Measurements from ENCODE around the gene CCL26. TPM values are rescaled to one million over a fixed set of nuclear protein-coding genes. Genes with fewer than 3 reads are reported as not detected.
"Not testable (repeated sequence)": the region's sequence is repeated elsewhere in the genome, so short reads cannot be mapped to it uniquely, and the experiment has no call there.

Gene CCL26
- total RNA-seq, 1 donor, result not detected

GRCh38 chr7:75739796-75740672 lies 32.0 kb downstream of the CCL26 start:
- peak in 1 of 3 donors; percentile 53 for DNase-seq (ENCODE audit: low read depth in 2 of 3, low spot score in 2 of 3)

DNA sequence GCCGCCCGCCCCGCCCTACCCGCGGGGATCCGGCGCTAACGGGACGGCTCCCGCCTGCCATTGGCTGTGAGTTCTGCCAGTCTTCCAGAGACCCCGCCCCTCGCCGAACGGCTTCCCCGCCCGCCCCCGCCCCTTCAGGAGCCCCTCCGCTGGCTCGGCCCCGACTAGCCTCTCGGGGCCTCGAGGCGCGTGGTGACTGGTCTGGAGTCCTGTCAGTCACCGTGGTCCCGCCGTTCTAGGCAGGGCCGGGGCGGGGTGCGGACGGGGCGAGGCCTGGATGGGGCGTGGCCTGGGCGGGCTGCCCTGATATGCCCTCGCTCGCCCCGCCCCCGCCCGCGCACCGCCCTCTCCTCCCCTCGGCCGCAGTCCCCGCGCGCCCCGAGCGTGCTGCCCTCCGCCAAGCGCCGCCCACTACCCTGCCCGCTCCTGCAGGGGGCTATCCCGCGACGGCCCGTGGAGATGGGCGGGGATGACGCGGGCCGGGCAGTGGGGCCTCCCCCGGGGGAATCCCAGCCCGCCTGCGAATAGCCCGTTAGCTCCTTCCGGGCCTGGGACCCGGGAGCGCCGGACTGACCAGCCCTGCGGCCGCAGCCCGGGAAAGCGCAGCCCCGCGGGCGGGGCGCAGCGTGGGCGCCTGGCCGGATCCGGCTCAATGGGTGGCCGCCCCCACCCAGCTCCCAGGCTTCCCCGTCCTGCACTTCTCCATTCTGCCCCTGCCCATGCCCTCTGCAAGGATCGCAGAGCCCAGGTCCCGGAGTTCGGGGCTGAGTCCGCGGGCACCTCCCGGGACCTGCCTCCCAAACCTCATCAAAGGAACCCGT lies 32.8 kb downstream of the CCL26 start:
- DNase-seq (ENCODE audit: low read depth in 2 of 3, low spot score in 2 of 3), result peak; percentile 93 to 99 (median 99)

DNA sequence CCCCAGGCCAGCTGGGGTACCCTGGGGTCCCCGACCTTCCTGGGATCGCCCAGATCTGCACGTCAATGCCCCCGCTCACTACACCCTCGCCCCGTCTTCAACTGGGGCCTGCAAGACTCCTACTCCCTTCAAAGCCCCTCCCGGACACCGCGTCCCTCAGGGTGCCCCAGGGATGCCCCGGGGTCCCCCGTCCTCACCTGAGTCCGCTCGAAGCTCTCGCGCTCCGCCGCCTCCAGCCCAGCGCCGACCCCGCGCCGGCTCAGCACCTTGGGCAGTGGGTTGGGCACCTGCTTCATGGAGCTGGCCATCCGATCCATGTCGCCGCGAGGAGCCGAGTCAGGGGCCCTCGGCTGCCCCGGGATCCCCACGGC lies 33.4 kb downstream of the CCL26 start, which contains the start of gene HIP1:
Gene HIP1 (minus strand): TSS at position 338 of the 371 bp plus-strand sequence. CDS start 21 bp downstream, at position 317.
- DNase-seq (ENCODE audit: low read depth in 2 of 3, low spot score in 2 of 3), result peak in 1 of 3 donors; percentile 24

GRCh38 chr7:75737856-75738603 lies 34.0 kb downstream of the CCL26 start:
- DNase-seq (ENCODE audit: low read depth in 2 of 3, low spot score in 2 of 3), result no peak

- DNase-seq (ENCODE audit: low read depth in 2 of 3, low spot score in 2 of 3), result no peak
Measured at GRCh38 chr7:75735581-75736350, 36.2 kb downstream of the CCL26 start.

DNA sequence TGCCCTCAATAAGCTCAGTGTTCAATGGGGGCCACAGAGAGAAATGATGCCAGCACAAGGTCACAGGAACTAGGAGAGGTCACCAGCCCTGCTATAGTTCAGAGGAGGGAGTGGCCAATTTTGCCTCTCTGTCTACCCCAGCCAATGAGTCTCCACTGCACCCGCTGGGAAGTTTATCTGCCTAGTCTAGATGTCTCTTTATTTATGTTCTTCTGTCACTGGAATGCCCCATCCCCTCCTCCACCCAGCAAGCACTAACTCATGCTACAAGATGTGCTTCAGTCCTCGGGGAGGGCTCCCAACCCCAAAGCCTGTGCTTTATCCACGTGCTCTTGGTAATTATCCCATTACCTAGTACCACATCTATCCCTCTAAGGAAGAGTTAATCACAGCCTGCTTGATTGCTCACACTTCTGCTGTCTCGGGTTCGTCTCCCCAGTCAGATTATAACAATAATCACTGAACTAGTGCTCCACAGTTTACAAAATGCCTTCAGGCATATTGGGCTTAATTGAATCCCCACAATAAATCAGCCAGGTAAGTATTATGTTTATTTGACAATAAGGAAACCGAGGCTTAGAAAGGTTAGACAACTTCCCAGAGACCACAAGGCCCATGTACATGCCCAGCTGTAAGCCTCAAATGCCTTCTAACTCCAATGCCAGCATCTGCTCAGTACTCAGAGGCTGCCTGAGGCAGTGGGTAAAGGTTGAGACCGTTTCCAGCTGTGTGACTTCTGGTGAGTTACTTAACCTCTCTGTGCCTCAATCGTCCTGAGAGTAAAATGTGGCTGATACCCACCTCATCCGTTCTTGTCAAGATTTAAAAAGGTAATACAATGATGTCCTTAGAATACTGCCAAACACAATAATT lies 37.2 kb downstream of the CCL26 start:
- DNase-seq (ENCODE audit: low read depth in 2 of 3, low spot score in 2 of 3), result no peak

- DNase-seq (ENCODE audit: low read depth in 2 of 3, low spot score in 2 of 3), result no peak
Measured at GRCh38 chr7:75732764-75733630, 39.0 kb downstream of the CCL26 start.

DNA sequence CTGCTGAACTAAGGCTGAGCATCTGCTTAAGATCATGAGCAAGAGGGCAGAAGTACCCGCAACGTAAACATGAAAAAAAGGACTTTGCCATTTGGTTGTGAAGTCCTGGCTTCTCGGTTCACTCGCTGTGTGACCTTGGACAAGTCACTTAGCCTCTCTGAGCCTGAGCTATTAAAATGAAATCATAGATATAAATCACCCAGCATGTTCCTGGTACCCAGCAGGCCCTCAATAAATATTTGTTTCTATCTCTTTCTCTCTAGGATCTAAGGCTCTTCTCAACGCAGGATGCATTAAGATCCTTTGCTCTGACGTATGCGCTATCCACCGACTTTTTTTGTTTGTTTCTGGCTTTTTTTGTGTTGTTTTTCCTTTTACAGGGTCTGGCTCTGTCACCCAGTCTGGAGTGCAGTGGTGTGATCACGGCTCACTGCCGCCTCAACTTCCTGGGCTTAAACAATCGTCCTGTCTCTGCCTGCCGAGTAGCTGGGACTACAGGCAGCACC lies 39.9 kb downstream of the CCL26 start:
- no peak for DNase-seq (ENCODE audit: low read depth in 2 of 3, low spot score in 2 of 3)

- no peak for DNase-seq (ENCODE audit: low read depth in 2 of 3, low spot score in 2 of 3)
Measured at GRCh38 chr7:75729851-75730274, 42.1 kb downstream of the CCL26 start.

DNA sequence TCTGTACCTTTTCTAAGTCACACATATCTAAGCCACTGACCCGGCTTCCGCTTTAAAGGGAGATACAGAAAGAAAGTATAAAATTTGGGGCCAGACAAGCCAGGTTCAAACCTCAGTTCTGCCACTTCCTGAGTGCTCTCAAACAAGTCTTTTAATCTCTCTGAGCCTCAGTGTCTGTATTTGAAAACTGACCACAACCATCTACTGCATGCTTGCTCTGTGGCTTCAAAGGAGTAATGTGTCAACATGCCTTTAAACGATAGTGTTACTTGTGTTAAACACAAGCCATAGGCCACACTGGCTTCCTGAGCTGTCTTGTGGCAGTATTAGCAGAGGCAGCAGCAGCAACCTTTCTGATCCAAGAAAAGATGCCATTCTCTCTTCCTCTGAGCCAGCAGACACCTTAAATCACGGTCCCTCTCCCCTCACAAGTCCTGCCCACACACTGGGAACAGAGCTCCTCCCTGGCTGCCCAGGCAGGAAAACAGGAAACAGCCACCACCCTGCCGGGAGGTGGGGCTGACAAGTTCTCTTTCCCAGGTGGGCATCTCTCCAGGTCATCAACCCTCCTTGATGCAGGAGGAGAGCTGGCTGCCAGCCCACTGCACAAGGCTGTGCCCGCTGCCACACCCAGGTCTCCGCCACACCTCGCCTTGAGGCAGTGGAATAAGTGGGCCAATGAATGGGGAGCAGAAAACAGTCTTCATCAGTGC lies 44.0 kb downstream of the CCL26 start:
- DNase-seq (ENCODE audit: low read depth in 2 of 3, low spot score in 2 of 3), result peak in 1 of 3 donors; percentile 24

- DNase-seq (ENCODE audit: low read depth in 2 of 3, low spot score in 2 of 3), result not testable (repeated sequence)
Measured at GRCh38 chr7:75727351-75727750, 44.7 kb downstream of the CCL26 start.

- DNase-seq (ENCODE audit: low read depth in 2 of 3, low spot score in 2 of 3), result peak in 1 of 3 donors; percentile 46
Measured at GRCh38 chr7:75725306-75725705, 46.7 kb downstream of the CCL26 start.

- no peak for DNase-seq (ENCODE audit: low read depth in 2 of 3, low spot score in 2 of 3)
Measured at GRCh38 chr7:75723444-75723843, 48.6 kb downstream of the CCL26 start.

- DNase-seq (ENCODE audit: low read depth in 2 of 3, low spot score in 2 of 3), result no peak
Measured at GRCh38 chr7:75722373-75722772, 49.6 kb downstream of the CCL26 start.

GRCh38 chr7:75721922-75722321 lies 50.1 kb downstream of the CCL26 start:
- DNase-seq (ENCODE audit: low read depth in 2 of 3, low spot score in 2 of 3), result not testable (repeated sequence)

DNA sequence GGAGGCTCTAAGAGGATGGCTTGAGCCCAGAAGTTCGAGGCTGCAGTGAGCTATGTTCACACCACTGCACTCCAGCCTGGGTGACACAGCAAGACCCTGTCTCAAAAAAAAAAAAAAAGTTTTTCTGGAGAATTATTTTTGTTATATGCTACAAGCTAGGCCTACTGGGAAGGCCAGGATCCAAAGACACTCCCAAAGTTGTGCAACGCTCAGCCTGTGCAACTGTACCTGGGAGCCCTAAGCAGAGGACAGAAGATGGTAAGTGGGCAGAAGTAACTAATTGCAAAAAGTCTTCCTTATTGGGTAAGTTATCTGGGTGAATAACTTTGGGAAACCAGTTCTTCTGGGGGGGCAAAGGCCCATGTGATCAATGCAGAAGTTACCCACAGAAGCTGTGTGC lies 50.6 kb downstream of the CCL26 start:
- no peak for DNase-seq (ENCODE audit: low read depth in 2 of 3, low spot score in 2 of 3)

- DNase-seq (ENCODE audit: low read depth in 2 of 3, low spot score in 2 of 3), result no peak
Measured at GRCh38 chr7:75719626-75720025, 52.4 kb downstream of the CCL26 start.
